CD4-positive, CD25-positive, alpha-beta regulatory T cell (primary cell): ENCODE measurements around the gene NEK9. TPM values are rescaled to one million over a fixed set of nuclear protein-coding genes. Genes with fewer than 3 reads are reported as not detected.
"Not testable (repeated sequence)": the region's sequence is repeated elsewhere in the genome, so short reads cannot be mapped to it uniquely, and the experiment has no call there.

Experiments
- ATAC-seq, 2 donors: fragments of 150-1000 bp; cut with Tn5 transposase; one replicate each; pipeline ENCODE4 v1.10.0; 2021; ENCODE audit warnings: low read depth in 2 of 2, moderate number of reproducible peaks in 2 of 2, moderate library complexity in 1 of 2
- DNase-seq, 3 donors: peaks; one replicate each; pipeline versions ENCODE4 v3.0.0 to v3.0.0-alpha.2; 2012 to 2022; ENCODE audit warnings: mixed read lengths in 1 of 3
- H3K27ac ChIP-seq: one replicate; pipeline ENCODE4 v1.7.0; 2013; ENCODE audit warnings: mild to moderate bottlenecking, low read length; ENCODE audit not compliant: insufficient read depth, poor library complexity, severe bottlenecking
- H3K27me3 ChIP-seq: one replicate; pipeline ENCODE4 v1.7.0; 2013; ENCODE audit warnings: low read length; ENCODE audit not compliant: control insufficient read depth, insufficient read depth
- H3K36me3 ChIP-seq: one replicate; pipeline ENCODE4 v1.7.0; 2013; ENCODE audit warnings: mild to moderate bottlenecking, low read length, moderate library complexity; ENCODE audit not compliant: control insufficient read depth, insufficient read depth
- H3K4me1 ChIP-seq: 2 replicates; pipeline ENCODE4 v1.7.0; 2013; ENCODE audit warnings: mild to moderate bottlenecking, low read length; ENCODE audit not compliant: insufficient read depth, control insufficient read depth, poor library complexity, severe bottlenecking
- H3K4me3 ChIP-seq: one replicate; pipeline ENCODE4 v1.7.0; 2013; ENCODE audit warnings: low read depth, mild to moderate bottlenecking, low read length, moderate library complexity
- H3K9me3 ChIP-seq, 2 experiments: 1 replicate in 1 of 2; 2 replicates in 1 of 2; pipeline ENCODE4 v1.7.0; 2013; ENCODE audit warnings: low read length in 2 of 2, mild to moderate bottlenecking in 1 of 2, moderate library complexity in 1 of 2; ENCODE audit not compliant: control insufficient read depth in 2 of 2
- H3K27ac Mint-ChIP-seq, 3 donors: one replicate each; pipeline ENCODE4 v1.8.0; 2020 to 2022; ENCODE audit warnings: mild to moderate bottlenecking in 3 of 3, mixed read lengths in 3 of 3, moderate library complexity in 2 of 3
- H3K27me3 Mint-ChIP-seq: one replicate; pipeline ENCODE4 v1.8.0; 2022; ENCODE audit warnings: mild to moderate bottlenecking, mixed read lengths
- H3K36me3 Mint-ChIP-seq: one replicate; pipeline ENCODE4 v1.8.0; 2020; ENCODE audit warnings: mixed read lengths
- H3K4me1 Mint-ChIP-seq, 4 donors: one replicate each; pipeline ENCODE4 v1.8.0; 2020 to 2022; ENCODE audit warnings: mixed read lengths in 4 of 4, mild to moderate bottlenecking in 1 of 4
- H3K4me3 Mint-ChIP-seq, 4 donors: one replicate each; pipeline ENCODE4 v1.8.0; 2020 to 2022; ENCODE audit warnings: mild to moderate bottlenecking in 4 of 4, mixed read lengths in 4 of 4, moderate library complexity in 3 of 4
- H3K9me3 Mint-ChIP-seq, 7 donors: one replicate each; pipeline ENCODE4 v1.8.0; 2020 to 2022; ENCODE audit warnings: mixed read lengths in 7 of 7, mild to moderate bottlenecking in 3 of 7, moderate library complexity in 2 of 7
- polyA plus RNA-seq, 4 donors: library from polyadenylated mRNA; unstranded; fragments of 300-500 nt; fragmentation: Illumina TruSeq; gene quantifications; one replicate each; pipeline ENCODE4 v1.2.3, GENCODE V29; 2021
- total RNA-seq: library from RNA; stranded (reverse); gene quantifications from one replicate; pipeline ENCODE4 v1.2.3, GENCODE V29; 2022

The NEK9 gene
- total and polyA plus RNA-seq, 5 donors from 2014 or later = 10.8 to 58.4 (median 12.6) TPM

- Histone ChIP-seq H3K9me3 (no peaks in the 10 kb centered on the region), H3K27me3 (no peaks in the 10 kb centered on the region), H3K4me3 (no peak overlapping the region), H3K27ac (no peak overlapping the region), H3K4me1 (peaks cover 9% of the 10 kb centered on the region), H3K36me3 (peaks cover 32% of the 10 kb centered on the region)
- Mint-ChIP-seq H3K27ac (no peak overlapping the region), H3K9me3 (no peaks in the 10 kb centered on the region), H3K4me3 (no peak overlapping the region), H3K4me1 (peaks cover 20 to 26% (median 24%) of the 10 kb centered on the region in 4 donors), H3K27me3 (no peaks in the 10 kb centered on the region), H3K36me3 (peaks cover 30% of the 10 kb centered on the region)
- no peak for DNase-seq
- ATAC-seq = no peak
Observed at GRCh38 chr14:75134644-75135043, 7.8 kb upstream of the NEK9 start.

GRCh38 chr14:75133597-75133996 lies 6.7 kb upstream of the NEK9 start:
- H3K27ac ChIP-seq = no peak overlapping the region
- H3K36me3 ChIP-seq = peaks cover 32% of the 10 kb centered on the region
- Mint-ChIP-seq H3K36me3 (peaks cover 30% of the 10 kb centered on the region), H3K27ac (no peak overlapping the region), H3K9me3 (no peaks in the 10 kb centered on the region), H3K27me3 (no peaks in the 10 kb centered on the region), H3K4me3 (no peak overlapping the region), H3K4me1 (peaks cover 14 to 21% (median 16%) of the 10 kb centered on the region in 4 donors)
- H3K4me1 ChIP-seq = peaks cover 5% of the 10 kb centered on the region
- DNase-seq = no peak
- no peak for ATAC-seq
- H3K4me3 ChIP-seq = no peak overlapping the region
- H3K27me3 ChIP-seq = no peaks in the 10 kb centered on the region
- H3K9me3 ChIP-seq = no peaks in the 10 kb centered on the region

GRCh38 chr14:75132382-75133086 lies 5.7 kb upstream of the NEK9 start:
- H3K27ac Mint-ChIP-seq = peak overlapping the region in 1 of 3 donors; percentile 67
- H3K36me3 Mint-ChIP-seq = peaks cover 27% of the 10 kb centered on the region
- H3K4me1 Mint-ChIP-seq = peaks cover 6 to 17% (median 13%) of the 10 kb centered on the region in 4 donors
- Histone ChIP-seq H3K27me3 (no peaks in the 10 kb centered on the region), H3K4me1 (peaks cover 5% of the 10 kb centered on the region), H3K27ac (no peak overlapping the region), H3K9me3 (no peaks in the 10 kb centered on the region), H3K36me3 (peaks cover 32% of the 10 kb centered on the region), H3K4me3 (no peak overlapping the region)
- H3K4me3 Mint-ChIP-seq = peak overlapping the region in 1 of 4 donors; percentile 12
- ATAC-seq = peak; percentile 74 to 78
- H3K27me3 Mint-ChIP-seq = no peaks in the 10 kb centered on the region
- peak; percentile 53 to 82 (median 77) for DNase-seq
- no peaks in the 10 kb centered on the region for H3K9me3 Mint-ChIP-seq

GRCh38 chr14:75128596-75128990 lies 1.7 kb upstream of the NEK9 start:
- peak overlapping the region in 2 of 4 donors; percentile 3 to 28 for H3K4me3 Mint-ChIP-seq
- H3K9me3 Mint-ChIP-seq = no peaks in the 10 kb centered on the region
- H3K27me3 Mint-ChIP-seq = no peaks in the 10 kb centered on the region
- H3K36me3 Mint-ChIP-seq = peaks cover 12% of the 10 kb centered on the region
- no peak overlapping the region for H3K27ac Mint-ChIP-seq
- H3K4me1 Mint-ChIP-seq = peaks cover 29 to 47% (median 38%) of the 10 kb centered on the region in 4 donors
- Histone ChIP-seq H3K27me3 (no peaks in the 10 kb centered on the region), H3K9me3 (no peaks in the 10 kb centered on the region), H3K4me3 (no peak overlapping the region), H3K4me1 (peaks cover 32% of the 10 kb centered on the region), H3K27ac (no peak overlapping the region), H3K36me3 (peaks cover 9% of the 10 kb centered on the region)
- ATAC-seq = no peak
- no peak for DNase-seq

GRCh38 chr14:75127903-75128595 lies 1.2 kb upstream of the NEK9 start:
- H3K4me3 Mint-ChIP-seq = peak overlapping the region; percentile 91 to 99 (median 96)

GRCh38 chr14:75127474-75127820 lies 599 bp upstream of the NEK9 start:
- DNase-seq, H3K9me3 Mint-ChIP-seq, H3K27me3 ChIP-seq, H3K27me3 Mint-ChIP-seq, H3K9me3 ChIP-seq, H3K36me3 Mint-ChIP-seq, H3K36me3 ChIP-seq: not testable (repeated sequence)
- Histone ChIP-seq H3K4me3 (peak overlapping the region; percentile 90), H3K4me1 (peaks cover 32% of the 10 kb centered on the region), H3K27ac (peak overlapping the region; percentile 95)
- Mint-ChIP-seq H3K4me1 (peaks cover 28 to 45% (median 36%) of the 10 kb centered on the region in 4 donors), H3K4me3 (peak overlapping the region; percentile 91 to 99 (median 96)), H3K27ac (peak overlapping the region; percentile 98)
- ATAC-seq = peak in 1 of 2 donors; percentile 3

More at GRCh38 chr14:75127903-75128595, 1.2 kb upstream of the NEK9 start:
- Histone ChIP-seq H3K9me3 (no peaks in the 10 kb centered on the region), H3K27me3 (no peaks in the 10 kb centered on the region), H3K4me1 (peaks cover 32% of the 10 kb centered on the region), H3K4me3 (peak overlapping the region; percentile 90), H3K36me3 (peaks cover 4% of the 10 kb centered on the region), H3K27ac (no peak overlapping the region)
- H3K27ac Mint-ChIP-seq = peak overlapping the region; percentile 10 to 98 (median 90)
- DNase-seq (peak in 1 of 3 donors; percentile 6), ATAC-seq (no peak)
- no peaks in the 10 kb centered on the region for H3K9me3 Mint-ChIP-seq
- peaks cover 31 to 48% (median 39%) of the 10 kb centered on the region in 4 donors for H3K4me1 Mint-ChIP-seq
- H3K27me3 Mint-ChIP-seq = no peaks in the 10 kb centered on the region
- peaks cover 8% of the 10 kb centered on the region for H3K36me3 Mint-ChIP-seq

GRCh38 chr14:75126121-75126544 lies 715 bp downstream of the NEK9 start:
- no peaks in the 10 kb centered on the region for H3K9me3 Mint-ChIP-seq
- peaks cover 25 to 50% (median 38%) of the 10 kb centered on the region in 4 donors for H3K4me1 Mint-ChIP-seq
- H3K27ac Mint-ChIP-seq = peak overlapping the region; percentile 98
- DNase-seq = peak in 1 of 3 donors; percentile 42
- no peaks in the 10 kb centered on the region for H3K27me3 ChIP-seq
- no peaks in the 10 kb centered on the region for H3K27me3 Mint-ChIP-seq
- H3K9me3 ChIP-seq = no peaks in the 10 kb centered on the region
- peak overlapping the region; percentile 91 to 97 (median 94) for H3K4me3 Mint-ChIP-seq
- peak overlapping the region; percentile 95 for H3K27ac ChIP-seq
- ATAC-seq = no peak
- peaks cover 6% of the 10 kb centered on the region for H3K36me3 Mint-ChIP-seq
- H3K36me3 ChIP-seq = peaks cover under 1% of the 10 kb centered on the region
- peak overlapping the region; percentile 83 for H3K4me3 ChIP-seq
- peaks cover 32% of the 10 kb centered on the region for H3K4me1 ChIP-seq
